GM21360 (cell line): ENCODE data around the gene ZBTB24.
"Not testable (repeated sequence)": the region's sequence is repeated elsewhere in the genome, so short reads cannot be mapped to it uniquely, and the experiment has no call there.

ENCODE experiments used
- ATAC-seq: cut with Tn5 transposase; IDR thresholded peaks from one replicate; pipeline ENCODE4 v1.9.1; 2021; ENCODE audit warnings: mild to moderate bottlenecking, moderate library complexity; ENCODE audit not compliant: unreplicated experiment

ZBTB24 gene

GRCh38 chr6:109472132-109472995 is 10.7 kb downstream of the ZBTB24 start:
- peak; percentile 59 for ATAC-seq

DNA sequence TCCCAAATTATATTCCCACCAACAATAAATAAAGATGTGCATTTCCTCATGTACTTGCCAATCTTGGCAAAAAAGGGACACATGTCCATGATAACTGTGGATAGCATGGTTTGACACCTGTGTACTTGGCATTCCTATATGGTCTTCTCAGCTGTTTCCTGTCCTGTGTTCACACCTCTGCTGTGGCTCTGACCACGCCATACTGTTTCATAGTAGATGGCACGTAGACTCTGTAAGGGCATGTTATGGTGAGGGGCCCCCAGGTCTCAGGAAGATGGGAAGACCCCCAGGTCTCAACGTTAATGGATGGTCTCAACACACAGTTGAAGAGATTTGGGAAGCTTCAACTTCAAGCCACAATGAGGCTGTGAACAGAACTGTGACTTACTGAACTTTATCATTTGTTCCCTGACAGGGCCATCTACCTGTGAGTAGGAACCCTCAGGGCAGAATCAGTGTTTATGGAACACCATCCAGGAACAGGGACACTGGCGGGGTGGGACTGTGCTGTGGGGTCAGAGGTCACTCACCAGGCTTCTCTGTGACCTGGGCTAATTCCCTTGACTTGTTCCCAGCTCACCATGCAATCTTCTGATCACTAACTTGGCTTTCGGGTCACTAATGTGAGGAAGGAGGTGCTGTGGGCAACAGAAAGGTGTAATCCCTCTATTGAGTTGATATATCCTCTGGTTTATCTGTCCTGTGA is 11.8 kb downstream of the ZBTB24 start:
- no peak for ATAC-seq

DNA sequence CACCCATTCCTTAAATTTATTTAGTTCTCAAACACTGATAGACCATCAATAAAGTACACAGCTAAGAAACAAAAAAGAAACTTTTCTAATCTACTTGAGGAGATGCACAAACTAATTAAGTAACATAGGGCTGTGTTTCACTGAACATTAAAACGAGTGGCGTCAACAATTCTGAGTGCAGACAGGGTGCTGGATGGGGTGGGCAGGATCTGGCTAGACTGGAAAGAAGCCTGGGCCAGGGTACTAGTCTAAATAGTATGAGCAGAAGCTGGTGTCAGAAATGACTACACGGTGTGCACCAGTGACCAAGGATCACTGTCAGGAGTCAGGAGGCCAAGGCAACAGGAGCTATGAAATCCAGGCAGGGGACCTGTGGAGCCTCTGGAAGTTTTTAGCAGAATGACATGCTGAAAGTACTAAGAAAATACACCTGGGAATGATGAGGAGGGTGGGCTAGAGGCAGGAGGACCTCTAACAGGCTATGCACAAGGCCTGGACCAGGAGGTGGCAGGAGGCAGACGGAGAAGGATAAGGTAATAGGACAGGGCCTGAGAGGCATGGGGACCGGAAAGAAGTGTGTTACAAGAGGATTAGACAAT is 13.3 kb downstream of the ZBTB24 start:
- no peak for ATAC-seq

DNA sequence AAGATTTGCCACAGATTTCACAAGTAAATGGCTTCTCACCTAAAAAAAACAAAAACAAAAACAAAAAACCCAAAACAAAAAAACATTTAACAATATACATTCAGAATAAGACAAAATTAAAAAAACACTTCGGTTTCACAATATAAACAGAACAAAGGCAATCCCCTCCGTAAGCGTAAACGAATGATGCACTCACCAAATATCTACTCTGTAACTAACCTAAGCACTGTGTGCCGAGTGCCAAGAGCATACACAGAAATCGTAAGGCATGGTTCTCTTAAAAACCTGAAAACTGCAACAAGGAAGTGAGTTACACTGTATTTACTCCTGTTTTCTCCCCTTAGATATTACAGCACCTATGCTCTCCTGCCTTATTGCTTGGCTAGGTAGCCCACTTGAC is 15.3 kb downstream of the ZBTB24 start:
- no peak for ATAC-seq

- ATAC-seq = no peak
Measured at GRCh38 chr6:109466212-109466923, 16.7 kb downstream of the ZBTB24 start.

DNA sequence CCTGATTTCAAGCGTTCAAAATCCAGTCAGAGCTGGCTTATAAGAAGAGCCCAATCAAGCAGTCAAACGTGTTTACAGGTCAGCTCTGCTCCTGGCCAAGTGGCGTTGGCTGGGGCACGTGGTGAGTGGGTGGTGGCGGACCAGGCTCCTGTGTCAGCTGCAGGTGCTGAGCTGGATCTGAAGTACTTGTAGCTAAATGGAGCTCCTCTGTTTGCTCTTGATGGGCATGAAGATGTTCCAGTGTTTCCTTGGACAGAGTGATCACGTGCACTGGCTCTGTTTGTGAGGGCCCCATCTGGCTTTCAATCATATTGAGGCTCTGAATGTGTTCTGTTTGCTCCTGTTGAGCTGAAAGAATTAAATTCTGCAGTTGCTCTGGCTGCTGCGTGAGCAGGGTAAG is 17.2 kb downstream of the ZBTB24 start:
- no peak for ATAC-seq

GRCh38 chr6:109461733-109462526 is 21.1 kb downstream of the ZBTB24 start:
- ATAC-seq = no peak

GRCh38 chr6:109461205-109461604 is 21.8 kb downstream of the ZBTB24 start:
- not testable (repeated sequence) for ATAC-seq

DNA sequence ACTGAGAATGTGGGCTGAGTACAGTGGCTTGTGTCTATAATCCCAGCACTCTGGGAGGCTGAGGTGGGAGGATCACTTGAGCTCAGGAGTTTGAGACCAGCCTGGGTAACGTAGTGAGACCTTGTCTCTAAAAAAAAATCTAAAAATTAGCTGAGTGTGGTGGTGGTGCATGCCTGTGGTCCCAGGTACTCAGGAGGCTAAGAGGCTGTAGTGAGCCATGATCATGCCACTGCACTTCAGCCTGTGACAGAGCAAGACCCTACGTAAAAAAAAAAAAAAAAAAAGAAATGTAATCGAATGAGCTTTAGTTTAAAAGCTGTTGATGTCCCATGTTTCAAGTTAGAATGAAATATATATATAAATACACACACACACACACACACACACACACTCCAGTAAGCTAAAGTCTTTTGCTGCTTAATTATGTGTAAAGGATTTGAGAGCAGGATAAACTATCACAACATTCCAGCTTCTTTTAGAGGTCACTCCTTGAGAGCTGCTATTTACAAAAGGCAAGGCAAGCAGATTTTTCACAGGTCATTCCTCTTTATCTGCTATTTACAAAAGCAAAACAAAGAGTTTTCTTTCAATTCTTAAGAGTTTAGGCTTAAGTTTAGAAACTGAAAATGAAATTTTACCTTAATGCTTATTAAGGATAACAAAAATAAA is 22.7 kb downstream of the ZBTB24 start:
- ATAC-seq = no peak

DNA sequence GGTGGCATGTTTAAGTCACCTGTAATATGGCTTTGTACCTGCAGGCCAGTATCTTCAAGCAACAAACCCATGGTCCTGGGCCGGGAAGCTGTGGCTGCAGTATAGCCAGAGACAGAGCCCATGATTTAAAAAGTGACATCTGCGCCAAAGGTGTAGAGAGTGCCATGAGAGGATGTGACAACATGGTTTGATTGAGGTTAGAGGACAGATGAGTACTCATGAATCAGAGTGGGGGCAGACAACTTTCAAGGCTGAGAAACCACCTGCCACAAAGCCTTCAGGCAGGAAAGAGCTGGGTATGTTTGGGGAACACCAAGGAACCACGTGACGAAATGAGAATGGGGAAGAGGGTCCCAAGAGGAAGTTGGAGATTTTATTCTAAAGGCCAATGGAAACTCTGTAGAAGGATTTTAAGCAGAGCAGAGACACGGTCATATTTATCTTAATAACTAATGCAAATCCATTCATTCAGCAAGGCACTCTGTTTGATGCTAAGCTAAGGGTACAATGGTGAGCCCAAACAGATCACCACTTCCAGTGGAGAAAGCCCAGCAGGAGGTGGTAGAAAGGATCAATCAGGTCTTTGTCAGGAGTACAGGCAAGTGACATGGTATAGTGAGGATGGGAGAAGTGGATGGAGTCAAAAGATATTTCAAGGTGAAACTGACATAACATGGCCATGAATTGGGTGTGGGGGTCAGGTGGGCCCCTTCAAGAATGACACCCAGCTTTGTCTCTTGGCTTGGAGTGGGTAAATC is 24.1 kb downstream of the ZBTB24 start:
- ATAC-seq = peak; percentile 27

GRCh38 chr6:109457562-109457996 is 25.4 kb downstream of the ZBTB24 start:
- no peak for ATAC-seq

DNA sequence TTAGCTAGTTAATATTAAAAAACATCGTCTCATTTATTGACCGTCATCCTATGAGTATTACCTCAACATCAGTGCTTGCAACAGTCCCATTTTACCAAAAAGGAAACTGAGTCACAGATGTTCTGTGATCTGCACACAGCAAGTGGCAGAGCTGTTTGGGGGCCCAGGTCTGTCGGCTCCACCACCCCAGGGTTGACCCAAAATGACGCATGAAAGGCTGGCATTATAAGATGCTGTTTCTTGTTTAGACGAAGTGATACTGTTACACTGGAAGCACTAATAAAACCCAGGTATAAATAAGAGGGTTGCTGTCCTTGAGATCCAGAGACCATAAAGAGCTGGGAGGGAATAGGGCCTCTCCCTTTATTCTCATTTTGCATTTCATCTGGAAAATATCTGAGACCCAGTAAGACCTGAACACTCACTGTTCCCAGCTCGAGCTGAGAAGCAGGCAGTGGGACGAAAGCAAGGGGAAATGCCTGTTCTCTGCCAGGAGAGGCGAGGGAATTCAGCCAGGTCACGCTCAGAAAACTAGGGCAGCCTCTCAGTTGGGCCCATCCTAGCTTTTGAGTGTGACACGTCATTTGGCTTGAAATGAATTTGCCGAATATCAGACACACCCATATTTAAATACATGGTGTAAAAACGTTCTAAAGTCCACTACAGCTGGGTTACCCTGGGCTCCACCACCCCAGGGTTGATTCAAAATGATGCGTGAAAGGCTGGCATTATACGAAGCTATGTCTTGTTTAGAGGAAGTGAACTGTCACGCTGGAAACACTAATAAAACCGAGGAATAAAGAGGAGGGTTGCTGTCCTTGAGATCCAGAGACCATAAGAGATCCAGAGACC is 26.1 kb downstream of the ZBTB24 start:
- ATAC-seq = no peak

GRCh38 chr6:109456111-109456583 is 26.9 kb downstream of the ZBTB24 start:
- no peak for ATAC-seq

DNA sequence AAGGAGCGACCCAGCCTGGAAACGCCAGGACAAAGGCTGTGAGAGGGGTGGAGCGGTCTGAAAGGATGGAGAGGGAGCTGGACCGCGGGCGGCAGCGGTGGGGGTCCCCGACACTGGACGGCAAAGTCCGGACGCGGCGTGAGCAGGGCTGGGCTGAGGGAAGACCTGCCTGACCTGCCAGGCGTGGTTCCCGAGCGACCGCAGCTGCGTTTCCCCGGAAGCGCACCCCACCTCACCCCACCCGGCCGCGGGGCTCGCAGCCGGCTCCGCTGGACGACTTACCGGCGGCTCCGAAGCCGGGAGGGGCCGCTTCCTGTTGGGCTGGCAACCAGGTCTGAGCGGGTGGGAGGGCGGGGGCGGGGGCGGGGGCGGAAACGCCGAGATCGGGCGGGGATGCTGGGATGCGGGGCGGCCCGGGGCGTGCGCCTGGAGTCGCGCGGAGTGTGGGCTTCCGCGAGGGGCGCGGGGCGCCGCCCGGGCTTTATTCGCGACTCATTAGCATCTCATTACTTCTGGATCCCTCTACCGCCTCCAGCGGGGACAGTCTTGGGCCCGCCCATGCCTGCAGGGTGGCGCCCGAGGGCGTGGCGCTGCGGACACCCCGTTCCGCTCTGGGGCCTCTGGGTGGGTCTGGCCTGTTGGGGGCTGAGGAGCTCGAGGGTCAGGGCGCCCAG is 27.4 kb downstream of the ZBTB24 start, which contains the start of gene MICAL1:
TSS of gene MICAL1 (minus strand) at position 336 of the 674 bp plus-strand sequence. CDS start 1,576 bp downstream, outside the sequence.
- ATAC-seq = peak; percentile 50

GRCh38 chr6:109454496-109455436 is 28.3 kb downstream of the ZBTB24 start:
- ATAC-seq = peak; percentile 24
